Epidermal melanocyte (primary cell): ENCODE measurements around the gene CPTP.

Experiments
- DNase-seq: peaks from one replicate; pipeline ENCODE4 v3.0.0; 2011; ENCODE audit warnings: low spot score; ENCODE audit not compliant: insufficient read length

Gene CPTP

DNA sequence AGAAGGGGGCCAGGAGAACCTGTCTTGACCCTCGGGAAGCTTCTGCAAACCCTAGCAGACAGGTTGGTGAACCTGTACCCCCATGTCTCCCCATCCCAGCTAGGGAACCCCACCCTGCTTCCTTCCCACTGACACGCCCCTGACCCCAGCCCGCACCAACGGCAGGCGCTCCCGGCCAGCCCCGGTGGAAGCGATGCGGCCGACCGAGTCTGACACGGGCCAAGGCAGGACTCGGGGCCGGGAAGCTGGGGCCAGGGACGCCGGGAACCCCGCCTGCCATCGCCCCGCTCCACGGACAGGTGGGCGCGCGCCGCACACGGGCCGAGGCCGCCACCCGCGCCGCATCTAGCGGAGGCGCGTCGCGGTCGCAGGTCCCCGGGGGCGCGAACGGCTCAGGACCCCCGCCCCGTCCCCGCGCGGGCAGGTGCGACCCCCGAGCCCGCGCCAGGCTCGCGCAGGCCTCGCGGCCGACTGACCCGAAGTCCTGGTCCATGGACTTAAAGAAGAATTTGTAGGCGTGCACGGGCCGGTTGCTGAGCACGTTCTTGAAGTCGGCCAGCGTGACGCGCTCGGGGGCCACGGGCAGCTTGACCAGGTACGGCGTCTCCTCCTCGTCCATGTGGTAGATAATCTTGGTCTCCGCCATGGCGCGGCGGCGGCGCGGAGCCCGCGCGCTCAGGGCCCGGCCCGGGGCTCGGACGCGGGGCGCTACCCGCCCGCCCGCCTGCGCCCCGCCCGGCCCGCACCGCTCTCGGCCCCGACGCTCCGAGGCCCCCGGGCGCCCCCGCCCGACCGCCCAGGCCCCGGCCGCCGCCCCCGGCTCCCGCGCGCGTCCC is 24.0 kb downstream of the CPTP start:
- DNase-seq = no peak

- peak; percentile 88 for DNase-seq
Observed at GRCh38 chr1:1349256-1350012, 24.8 kb downstream of the CPTP start, which contains the start of gene DVL1. TSS of gene DVL1 (minus strand) at chr1:1349418. CDS start at chr1:1349065, 353 bp downstream.

GRCh38 chr1:1351511-1352427 is 27.2 kb downstream of the CPTP start:
- DNase-seq = no peak

DNA sequence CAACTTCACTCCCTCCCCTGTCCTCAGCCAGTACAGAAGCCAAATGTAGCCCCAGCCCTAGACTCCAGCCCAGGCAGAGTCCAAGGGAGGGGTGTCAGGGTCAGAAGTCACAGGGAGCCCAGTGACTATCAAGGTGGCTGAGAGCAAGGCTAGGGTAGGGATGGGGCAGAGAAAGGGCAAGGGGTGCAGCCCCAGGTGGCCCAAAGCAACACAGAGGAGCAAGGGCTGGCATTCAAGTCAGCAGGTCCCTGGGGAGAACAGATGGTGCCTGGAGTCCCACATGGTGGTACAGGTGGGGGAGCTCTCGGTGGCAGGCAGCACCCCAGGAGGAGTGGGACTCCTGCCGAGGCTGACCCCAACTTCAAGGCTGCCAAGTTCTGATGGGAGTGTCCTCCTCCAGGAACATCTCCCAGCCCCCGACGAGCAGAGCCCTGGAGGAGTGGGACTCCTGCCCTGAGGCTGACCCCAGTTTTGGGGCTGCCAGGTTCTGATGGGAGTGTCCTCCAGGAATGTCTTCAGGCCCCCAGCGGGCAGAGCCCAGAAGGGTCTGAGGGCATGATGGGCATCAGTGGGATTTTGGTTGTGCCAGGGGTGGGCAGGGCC is 28.3 kb downstream of the CPTP start:
- no peak for DNase-seq

GRCh38 chr1:1353389-1354151 is 29.0 kb downstream of the CPTP start:
- no peak for DNase-seq

DNA sequence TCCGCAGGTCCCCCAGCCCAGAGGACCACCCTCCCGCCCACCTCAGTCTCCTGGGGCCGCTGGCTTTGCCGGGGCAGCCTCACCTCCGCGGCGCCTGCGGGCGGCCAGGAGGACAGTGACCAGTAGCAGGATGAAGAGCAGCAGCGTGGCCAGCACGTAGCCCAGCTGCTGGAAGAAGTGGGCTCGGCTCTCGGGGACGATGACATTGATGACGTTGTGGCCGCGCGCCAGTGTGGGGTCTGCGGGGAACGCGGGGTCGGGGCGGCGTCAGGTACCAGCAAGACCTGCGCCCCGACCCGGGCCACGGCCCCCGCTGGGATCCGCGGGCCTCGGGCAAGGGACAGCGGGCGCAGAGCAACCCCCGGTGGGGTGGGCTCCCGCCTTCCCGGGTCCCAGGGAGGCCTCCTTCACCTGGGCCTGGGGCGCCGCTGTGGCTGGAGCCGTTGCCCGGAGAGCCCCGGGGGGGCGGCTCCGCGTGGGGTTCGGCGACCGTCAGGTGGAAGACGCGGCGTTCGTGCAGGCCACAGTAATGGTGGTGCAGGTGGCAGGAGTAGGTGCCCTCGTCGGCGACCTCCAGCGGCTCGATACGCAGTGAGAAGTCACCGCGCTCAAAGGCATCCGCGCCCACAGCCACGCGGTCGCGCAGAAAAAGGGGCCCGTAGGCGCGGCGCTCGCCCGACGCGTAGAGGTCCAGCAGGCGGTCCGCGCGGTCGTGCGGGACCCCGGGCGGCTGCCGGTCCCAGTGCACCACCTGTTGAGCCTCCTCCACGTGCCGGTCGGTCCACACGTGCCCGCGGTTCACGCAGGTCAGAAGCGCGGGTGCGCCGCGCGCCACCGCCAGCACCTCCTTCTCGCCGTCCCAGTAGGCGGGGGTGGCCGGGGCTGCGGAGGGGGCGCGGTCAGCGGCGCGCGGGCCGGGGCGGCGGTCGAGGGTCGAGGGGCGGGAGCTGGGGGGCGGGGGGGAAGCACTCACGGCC is 30.0 kb downstream of the CPTP start:
- no peak for DNase-seq

- DNase-seq = no peak
Observed at GRCh38 chr1:1355416-1355815, 30.8 kb downstream of the CPTP start.

- no peak for DNase-seq
Observed at GRCh38 chr1:1356166-1356795, 31.7 kb downstream of the CPTP start.

- DNase-seq = no peak
Observed at GRCh38 chr1:1356796-1357401, 32.3 kb downstream of the CPTP start.

DNA sequence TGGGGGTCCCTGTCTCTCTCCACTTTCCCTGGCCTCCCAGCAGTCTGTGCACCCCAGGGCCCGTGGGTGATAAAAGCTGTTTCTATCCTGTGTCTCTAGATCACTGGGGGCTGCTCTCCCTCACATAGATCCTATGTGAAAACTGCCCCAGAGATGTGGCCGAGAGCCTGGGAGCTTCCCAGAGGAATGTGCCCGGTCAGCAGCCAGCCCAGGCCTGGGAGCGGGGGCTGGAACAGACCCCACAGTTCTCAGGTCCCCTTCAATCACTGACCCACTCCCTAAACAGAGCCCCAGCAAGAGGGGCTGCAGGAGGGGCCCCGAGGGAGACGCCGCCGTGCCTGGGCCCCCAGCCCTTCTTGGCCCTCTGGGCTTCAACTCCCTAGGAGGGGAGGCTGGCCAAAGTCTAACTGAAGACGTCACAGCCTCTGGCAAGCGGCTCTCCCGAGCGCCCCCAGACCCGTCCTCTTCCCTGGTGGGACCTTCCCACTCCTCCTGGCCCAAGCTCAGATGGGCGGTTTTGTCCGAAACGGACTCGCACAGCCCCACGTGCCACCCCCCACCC is 33.4 kb downstream of the CPTP start:
- DNase-seq = no peak

GRCh38 chr1:1358433-1359271 is 34.0 kb downstream of the CPTP start, which contains the start of gene MXRA8:
TSS of gene MXRA8 (minus strand) at chr1:1358555. CDS start at chr1:1358504, 51 bp downstream.
- DNase-seq = no peak

- no peak for DNase-seq
Observed at GRCh38 chr1:1359308-1359663, 34.7 kb downstream of the CPTP start.

- DNase-seq = no peak
Observed at GRCh38 chr1:1359664-1360468, 35.3 kb downstream of the CPTP start.

- DNase-seq = peak; percentile 79
Observed at GRCh38 chr1:1360506-1361169, 36.0 kb downstream of the CPTP start.

- no peak for DNase-seq
Observed at GRCh38 chr1:1361233-1361981, 36.8 kb downstream of the CPTP start.
